Hematopoietic multipotent progenitor cell treated with erythropoietin and hydrocortisone succinate and interleukin-3 and kit ligand, for 8 days (in vitro differentiated cells): Measurements from ENCODE around the gene NXN.
"Not testable (repeated sequence)": the region's sequence is repeated elsewhere in the genome, so short reads cannot be mapped to it uniquely, and the experiment has no call there.

ENCODE experiments used
- DNase-seq: peaks from one replicate; pipeline ENCODE4 v3.0.0-alpha.2; 2015

Gene NXN

DNA sequence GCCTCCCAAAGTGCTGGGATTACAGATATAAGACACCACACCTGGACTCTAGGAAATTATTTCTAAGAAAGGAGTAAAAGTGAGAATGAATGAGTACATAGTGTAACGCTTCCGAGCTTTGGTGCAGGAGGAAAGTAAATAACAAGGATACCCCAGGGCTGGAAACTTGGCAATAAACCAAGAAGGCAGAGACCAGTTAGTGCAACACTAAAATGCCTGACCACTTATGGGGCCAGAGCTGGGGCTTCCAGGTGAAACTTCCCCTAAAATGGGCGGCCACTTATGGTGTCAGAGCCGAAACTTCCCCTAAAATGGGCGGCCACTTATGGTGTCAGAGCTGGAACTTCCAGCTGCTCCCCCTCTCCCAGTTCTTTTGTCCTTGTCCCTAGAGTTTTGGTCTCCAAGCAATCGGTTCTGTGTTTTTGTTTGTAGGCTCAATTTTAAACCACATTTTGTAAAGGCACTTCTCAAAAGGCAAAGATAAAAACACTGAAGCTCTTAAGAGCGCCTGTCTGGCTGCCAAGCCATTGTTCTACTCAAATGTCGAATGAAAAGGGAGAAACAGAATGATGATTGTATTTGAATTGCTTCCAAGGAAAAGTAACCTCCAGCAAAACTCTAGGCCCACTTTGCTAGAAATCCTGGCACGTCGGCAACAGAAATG, 63.9 kb downstream of the NXN start:
- no peak for DNase-seq

DNA sequence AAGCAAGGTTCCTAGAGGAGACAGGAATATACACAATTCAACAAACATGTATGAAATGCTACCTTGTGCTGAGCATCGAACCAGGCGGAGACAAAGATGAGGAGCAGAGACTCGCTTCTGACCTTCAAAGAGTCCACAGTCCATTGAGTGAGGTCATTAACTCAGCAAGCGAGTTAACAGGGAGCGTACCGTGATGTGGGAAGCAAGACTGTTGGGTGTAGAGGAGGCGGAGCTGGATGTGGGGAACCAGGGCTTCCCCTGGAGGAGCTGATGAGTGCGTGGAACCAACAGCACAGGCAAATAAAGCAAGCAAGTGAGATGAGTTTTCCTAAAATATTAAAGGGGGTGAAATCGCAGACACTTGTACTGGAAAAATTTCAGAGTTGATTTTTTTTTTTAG, 65.0 kb downstream of the NXN start:
- no peak for DNase-seq

DNA sequence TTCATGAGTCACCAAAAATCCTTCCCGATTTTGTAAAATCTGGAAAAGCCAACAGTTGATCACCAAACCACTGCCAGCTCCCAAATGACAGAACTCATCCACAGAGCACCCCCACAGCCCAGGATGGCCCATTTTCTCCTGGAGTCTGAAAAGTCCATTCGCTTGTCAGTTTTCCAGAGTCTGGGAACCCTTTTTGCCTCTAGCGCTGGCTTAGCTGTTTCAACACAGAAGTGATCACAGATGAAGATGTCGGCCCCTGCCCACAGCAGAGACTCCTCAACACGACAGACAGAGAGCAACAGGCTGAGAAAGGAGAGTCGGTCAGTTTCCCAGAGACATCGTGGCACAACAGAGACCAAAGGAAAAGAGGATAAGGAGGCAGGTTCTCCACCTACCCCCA, 66.4 kb downstream of the NXN start:
- no peak for DNase-seq

DNA sequence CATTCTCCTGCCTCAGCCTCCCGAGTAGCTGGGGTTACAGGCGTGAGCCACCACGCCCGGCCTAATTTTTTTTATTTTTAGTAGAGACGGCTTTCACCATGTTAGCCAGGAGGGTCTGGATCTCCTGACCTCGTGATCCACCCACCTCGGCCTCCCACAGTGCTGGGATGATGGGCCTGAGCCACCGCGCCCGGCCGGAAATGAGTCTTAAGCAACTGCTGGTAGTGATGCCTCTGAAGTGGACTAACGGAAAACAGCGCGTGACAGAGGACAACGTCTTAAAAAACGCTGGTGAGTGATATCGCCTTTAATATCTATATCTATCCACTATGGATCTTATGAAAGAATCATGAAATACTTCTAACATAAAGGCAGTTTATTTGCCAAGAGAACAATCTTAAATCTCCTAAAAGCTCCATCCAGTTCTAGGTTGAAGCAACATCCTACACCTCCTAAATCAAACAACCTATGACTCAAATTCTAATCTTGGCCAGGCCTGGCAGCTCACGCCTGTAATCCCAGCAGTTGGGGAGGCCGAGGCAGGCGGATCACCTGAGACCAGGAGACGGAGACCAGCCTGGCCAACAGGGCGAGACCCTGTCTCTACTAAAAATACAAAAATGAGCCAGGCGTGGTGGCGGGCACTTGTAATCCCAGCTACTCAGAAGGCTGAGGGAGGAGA, 69.8 kb downstream of the NXN start:
- no peak for DNase-seq

DNA sequence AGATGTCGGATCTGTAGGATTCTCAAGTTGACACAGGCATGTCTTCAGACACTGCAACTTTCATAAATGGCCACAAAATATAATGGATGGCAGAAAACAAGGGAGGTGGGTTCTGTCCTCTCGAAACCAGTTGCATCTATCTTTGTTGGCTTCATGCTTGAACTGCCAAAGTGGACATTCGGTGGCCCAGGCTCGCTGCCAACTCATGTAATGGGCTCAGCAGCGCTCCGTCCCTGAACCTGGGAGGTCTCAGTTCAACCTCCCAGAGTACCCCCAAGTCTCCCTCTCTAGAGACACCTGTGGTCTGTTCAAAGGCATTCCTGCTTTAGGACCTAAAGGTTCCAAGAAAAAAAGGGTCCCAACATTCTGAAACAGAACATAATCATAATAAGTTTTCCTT, 71.9 kb downstream of the NXN start:
- DNase-seq = no peak

DNA sequence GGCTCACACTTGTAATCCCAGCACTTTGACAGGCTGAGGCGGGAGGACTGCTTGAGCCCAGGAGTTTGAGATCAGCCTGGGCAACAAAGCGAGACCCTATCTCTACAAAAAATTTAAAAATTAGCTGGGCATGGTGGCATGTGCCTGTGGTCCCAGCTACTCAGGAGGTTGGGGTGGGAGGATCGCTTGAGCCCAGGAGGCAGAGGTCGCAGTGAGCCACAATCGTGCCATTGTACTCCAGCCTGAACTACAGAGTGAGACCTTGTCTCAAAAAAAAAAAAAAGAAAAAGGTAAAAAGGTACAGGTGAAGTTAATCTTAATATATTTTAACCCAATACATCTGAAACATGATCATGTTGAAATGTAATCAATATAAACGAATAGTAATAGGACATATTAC, 73.9 kb downstream of the NXN start:
- DNase-seq = not testable (repeated sequence)

DNA sequence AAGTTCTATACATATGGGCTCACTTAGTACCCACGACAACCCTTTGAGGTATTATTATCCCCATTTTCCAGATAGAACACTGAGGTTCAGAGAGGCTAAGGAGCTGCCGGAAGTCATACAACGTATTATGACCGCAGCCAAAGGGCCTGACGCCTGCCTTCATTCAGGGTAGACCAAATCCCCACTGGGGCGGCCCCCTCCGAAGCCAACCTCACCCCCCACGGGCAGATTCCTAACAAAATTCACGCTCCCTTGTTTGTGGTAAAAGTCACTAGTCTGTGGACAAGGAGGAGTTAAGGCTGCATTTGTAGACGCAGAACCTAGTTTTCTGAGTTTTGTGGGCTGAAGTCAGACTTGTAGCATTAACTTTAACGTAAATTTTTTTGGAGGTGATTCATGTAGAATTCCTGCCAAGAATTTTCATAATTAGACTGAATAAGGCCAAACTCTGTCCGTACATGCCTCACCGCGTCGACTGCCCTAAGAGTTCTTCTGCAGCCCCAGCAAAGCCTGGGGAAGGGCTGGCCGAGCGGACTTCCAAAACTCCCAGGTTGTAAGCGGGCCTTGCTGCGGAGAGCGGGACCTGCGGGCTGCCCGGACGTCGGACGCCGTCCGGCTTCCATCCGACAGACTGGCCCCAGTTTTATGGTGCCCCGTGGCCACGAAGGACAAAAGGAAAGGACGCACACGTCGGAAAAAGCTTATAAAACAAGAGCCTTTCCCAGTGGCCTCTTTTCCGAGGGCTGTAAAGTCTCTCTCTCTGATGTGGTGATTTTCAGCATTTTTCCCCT, 75.7 kb downstream of the NXN start:
- no peak for DNase-seq

DNA sequence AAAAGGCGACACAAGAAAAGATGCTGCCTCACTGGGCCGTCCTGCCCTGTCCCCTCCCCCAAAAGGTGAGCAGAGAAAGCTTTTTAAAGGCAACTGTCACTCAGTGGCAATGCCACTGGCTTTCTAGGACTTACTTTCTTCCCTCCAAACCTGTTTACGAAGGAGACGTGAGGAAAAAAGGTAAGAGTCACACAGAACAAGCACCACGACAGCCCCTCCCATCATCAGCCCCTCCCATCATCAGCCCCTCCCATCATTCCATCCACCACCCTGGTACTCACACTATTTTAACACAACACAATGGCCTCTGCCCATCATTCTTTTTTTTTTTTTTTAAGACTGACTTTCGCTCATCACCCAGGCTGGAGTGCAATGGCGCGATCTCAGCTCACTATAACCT, 77.1 kb downstream of the NXN start:
- DNase-seq = no peak

DNA sequence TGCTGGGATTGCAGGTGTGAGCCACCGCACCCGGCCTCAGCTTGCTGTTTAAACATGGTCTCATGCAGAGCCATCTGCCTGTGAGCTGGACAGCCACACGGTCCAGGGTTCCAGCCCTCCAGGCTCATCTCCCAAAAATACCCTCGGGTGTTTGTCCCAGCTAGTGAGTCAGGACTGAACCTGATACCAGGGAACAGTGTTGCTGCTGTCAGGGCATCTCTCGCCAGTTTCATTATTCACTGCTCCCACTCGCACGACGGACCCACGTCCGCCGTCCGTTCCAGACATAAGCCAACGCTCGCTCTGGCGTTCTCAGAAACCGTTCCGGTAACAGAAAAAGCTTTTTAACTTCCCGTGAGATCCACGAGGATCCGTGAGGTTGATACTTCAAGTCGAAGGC, 77.6 kb downstream of the NXN start:
- no peak for DNase-seq

DNA sequence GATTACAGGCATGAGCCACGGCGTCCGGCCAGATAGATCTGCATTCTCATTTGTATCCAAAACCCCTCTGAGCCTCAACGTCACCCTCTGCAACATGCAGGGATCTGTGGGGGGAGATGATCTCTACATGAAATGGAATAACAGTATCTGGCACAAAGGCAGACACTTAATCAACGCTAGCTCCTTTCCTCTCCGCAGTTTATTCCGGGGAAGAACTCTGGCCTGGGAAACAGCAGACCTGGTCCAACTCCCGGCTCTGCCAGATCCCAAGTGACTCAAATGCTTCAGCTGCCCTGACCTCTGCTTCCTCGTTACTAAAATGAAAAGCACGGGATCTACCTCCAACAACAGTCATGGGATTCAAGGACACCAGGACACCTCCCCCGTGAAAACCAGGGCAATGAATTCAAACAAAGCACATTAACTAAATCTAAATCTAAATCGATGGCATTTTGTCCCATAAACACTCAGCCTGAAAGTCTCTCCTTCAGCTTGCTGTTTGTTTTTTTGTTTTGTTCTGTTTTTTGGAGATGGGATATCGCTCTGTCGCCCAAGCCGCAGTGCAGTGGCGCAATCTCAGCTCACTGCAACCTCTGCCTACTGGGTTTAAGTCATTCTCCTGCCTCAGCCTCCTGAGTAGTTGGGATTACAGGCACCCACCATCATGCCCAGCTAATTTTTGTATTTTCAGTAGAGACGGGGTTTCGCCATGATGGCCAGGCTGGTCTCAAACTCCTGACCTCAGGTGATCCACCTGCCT, 78.2 kb downstream of the NXN start:
- DNase-seq = no peak

DNA sequence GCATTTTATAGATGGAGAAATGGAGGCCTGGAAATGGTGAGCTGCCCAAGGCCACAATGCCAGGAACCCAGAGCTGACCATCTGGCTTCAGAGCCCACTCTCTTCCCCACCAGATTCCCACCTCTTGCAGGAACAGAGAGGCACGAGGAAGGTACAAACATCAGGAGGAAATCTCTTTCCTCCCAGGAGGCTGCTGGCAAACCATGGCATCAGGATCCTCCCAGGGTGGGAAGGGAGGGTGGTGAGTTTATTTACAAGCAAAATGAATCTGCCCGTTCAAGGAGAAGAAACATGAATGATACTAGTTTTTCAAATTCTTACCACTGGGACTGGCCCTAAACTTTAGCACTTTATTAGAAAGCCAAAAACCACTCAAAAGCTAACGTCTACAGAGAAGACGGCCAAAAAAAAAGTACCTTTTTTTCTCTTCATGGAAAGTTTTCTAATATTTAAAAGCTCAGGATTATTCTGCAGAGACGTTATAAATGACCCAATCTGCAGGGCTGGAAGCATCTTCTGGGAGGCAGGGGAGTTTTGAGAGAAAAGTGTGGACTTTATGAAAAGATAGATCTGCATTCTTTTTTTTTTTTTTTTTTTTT, 79.1 kb downstream of the NXN start:
- DNase-seq = no peak

DNA sequence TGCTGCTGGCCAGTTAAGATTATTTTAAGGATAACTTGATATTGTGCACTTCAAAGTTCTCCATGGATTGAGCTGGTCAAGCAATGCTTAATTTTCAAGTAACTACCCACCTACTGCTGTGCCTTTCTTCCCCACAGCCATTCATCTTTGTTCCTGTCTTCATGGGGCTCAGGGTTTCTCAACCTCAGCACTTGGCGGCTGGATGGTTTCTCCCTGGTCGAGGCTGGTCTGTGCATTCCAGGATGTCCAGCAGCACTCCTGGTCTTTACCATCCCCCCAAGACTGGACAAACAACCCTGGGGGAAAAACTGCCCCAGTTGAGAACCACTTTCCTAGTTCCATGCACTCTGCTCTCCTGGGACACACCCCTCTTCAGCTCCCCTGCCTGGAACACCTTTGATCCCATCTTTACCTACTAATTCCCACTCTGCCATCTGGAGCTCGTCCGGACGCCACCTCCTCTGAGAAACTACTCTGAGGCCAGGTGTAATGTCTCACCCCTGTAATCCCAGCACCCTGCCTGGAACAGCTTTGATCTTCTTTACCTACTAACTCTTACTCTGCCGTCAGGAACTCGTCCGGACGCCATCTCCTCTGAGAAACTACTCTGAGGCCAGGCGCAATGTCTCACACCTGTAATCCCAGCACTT, 81.5 kb downstream of the NXN start:
- no peak for DNase-seq

DNA sequence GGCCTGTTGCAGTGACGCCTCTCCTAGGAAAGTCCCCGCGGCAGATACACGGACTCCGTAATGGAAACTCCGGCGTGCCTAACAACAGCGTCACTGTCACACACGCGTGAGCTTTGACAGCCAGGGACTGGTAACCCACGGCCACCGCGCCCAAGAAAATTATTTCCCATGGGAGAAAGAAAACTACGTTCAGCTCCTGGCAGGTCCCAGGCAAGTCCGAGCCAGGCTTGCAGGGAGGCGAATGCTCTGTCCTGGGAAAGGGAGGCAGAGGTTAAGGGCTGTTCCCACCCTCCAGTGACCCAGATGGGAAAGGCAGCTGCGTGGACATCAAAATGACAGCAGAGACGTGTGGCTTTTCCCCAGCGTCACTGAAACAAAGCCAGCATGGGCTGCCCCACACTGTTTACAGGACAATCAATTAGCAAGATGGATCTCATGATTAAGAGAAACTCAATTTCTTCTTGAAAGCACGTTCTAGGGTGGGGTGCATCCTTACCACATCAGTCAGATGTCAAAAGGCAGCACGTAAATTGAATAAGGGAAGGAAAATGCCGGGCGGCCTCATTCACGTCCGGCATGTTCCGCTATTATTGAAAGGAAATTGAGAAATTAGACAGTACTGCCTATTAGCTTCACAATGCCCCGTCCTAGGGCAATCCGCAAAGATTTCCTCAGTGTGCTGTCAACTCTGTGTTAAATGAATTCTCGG, 82.5 kb downstream of the NXN start:
- no peak for DNase-seq

DNA sequence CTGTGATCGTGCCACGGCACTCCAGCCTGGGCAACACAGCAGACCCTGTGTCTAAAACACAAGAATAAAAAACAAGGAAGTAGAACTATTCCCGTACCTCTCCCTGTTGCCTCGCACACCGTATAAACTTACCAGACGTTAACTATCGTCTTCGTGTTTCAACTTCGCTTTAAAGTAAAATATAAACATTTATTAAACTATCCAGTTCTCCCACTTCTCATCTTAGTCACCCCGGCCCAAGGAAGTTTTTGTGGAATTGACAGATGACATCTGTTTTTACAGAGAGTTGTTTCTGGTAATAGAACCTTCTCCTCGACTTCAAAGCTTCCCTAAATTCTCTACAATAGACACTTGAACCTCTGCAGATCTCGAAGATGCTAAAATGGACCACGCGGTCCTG, 83.1 kb downstream of the NXN start:
- no peak for DNase-seq

DNA sequence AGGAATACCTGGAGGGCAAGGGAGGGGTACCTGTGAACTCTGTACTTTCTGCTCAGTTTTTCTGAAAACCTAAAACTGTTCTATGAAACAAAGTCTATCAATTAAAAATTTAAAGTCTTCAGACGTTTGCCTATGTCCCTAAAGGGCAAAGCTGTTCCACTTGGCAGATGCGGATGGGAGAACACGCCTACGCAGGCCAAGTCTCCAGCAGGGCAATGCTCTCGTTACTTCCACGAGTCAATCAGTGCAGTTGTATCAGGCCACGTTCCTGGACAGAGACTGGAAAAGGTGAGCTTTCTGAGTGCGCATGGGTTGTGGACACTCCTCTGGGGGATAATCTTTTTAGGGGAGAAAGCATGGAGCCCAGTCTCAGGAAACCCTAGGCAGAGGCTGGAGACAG, 86.6 kb downstream of the NXN start:
- DNase-seq = no peak

DNA sequence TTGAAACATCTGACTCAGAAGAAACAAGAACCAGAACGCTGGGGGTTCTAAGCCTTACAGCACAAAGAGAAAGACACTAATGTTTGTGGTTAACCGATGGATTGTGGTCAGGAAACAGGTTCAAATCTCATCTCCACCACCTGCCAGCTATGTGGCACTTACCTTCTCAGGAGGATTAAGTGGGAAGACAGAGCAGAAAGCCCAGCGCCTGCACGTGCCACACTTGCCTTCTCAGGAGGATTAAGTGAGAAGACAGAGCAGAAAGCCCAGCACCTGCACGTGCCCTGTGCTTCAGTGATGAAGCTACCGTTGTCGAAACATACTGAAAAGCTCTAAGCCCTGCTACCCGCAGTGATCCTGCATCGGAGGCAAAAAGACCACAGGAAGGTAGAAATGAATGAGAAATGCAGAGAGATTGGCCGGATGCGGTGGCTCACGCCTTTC, 90.6 kb downstream of the NXN start:
- DNase-seq = no peak

DNA sequence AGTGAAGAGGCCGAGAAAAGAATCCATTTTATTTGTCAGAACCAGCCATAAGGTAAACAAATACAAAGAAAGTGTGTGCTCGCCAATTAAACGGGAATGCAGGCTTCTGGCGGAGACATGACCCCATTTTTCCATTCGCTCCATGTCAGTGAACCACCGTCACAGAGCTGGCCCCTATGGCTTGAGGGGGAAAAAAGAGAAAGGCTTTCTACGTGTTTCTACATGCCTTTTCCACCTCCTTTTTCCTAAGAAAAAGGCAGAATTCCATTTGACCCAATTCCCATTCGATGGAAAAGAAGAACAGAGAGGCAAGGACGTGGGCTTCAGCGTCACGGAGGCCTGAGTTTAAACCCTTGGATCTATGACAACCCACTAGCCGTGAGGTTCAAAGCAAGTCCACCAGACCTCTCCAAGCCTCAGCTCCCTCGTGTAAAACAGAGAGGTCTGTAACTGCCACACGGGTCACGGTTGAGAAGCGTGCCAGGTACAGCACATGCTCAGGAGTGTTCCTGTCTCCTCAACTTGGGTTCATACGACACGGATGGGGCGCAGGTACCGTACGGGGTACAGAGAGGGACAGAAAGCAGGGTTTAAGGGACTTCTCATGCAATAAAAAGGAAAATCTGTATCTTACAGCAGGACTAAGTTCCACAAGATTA, 91.9 kb downstream of the NXN start:
- no peak for DNase-seq

DNA sequence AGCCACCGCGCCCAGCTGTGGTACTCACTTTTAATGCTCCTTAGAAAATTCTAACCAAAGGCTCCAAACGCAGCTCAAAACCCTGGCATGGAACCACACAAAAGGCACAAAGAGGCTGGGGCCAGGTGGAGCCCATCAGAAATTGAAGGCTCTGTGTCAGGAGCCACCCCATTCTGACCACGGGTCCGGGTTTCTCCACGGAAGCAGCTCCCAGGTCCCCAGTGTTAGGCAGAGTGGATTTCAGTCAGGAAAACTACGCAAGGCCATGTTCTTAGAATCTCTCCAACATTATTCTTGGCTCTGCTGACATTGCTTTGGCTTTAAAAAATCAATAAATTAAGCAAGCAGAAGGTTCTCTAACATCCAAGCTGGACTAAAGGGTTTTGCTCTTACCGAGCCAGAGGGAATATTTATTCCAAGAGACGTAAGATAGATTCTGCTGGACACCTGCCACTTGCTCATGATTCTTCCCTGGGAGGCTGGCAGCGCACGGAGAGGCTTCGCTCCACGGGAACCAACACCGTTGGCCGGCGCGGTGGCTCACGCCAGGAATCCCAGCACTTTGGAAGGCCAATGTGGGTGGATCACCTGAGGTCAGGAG, 93.5 kb downstream of the NXN start:
- DNase-seq = no peak

DNA sequence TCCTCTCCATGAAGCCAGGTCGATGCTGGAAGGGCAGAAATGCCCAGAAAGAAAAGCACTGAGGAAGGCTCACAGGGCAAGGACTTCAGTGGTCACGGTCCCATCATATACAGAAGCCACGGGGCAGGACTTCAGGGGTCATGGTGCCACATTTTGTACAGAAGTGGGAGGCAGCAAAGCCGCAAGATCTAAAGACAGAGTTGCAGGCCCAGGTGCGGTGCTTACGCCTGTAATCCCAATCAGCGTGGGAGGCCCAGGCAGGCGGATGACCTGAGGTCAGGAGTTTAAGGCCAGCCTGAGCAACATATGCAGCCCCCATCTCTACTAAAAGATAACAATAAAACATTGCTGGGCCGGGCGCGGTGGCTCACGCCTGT, 96.0 kb downstream of the NXN start:
- DNase-seq = no peak

DNA sequence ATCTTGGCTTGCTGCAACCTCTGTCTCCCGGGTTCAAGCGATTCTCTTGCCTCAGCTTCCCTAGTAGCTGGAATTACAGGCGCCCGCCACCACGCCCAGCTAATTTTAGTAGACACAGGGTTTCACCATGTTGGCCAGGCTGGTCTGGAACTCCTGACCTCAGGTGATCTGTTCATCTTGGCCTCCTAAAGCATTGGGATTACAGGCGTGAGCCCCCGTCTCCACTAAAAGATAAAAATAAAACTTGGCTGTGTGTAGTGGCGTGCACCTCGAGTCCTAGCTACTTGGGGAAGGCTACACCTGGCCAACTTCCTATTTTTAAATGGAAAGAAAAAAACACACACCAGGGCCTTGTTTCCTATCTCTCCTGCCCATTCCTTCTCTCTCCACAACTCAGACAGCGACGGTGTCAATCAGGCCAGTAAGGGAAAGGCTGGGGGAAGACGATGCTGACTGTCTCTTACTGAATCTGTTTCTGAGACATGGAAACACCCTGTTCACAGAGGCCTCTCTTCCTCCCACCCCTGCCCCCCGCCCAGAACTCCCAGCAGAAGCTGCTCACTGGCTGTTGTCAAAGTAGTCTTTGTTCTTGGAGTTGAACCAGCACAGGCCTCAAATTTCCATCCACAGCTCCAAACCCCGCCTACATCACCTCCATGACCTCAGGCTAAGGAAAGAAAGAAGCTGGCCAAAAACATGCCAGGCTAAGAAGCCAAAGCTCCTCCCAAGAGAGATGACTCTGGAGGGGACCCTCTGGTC, 96.6 kb downstream of the NXN start:
- DNase-seq = no peak
